ENCODE data around the gene DNAH5. TPM values are rescaled to one million over a fixed set of nuclear protein-coding genes. Genes with fewer than 3 reads are reported as not detected.

The DNAH5 gene, protein sequence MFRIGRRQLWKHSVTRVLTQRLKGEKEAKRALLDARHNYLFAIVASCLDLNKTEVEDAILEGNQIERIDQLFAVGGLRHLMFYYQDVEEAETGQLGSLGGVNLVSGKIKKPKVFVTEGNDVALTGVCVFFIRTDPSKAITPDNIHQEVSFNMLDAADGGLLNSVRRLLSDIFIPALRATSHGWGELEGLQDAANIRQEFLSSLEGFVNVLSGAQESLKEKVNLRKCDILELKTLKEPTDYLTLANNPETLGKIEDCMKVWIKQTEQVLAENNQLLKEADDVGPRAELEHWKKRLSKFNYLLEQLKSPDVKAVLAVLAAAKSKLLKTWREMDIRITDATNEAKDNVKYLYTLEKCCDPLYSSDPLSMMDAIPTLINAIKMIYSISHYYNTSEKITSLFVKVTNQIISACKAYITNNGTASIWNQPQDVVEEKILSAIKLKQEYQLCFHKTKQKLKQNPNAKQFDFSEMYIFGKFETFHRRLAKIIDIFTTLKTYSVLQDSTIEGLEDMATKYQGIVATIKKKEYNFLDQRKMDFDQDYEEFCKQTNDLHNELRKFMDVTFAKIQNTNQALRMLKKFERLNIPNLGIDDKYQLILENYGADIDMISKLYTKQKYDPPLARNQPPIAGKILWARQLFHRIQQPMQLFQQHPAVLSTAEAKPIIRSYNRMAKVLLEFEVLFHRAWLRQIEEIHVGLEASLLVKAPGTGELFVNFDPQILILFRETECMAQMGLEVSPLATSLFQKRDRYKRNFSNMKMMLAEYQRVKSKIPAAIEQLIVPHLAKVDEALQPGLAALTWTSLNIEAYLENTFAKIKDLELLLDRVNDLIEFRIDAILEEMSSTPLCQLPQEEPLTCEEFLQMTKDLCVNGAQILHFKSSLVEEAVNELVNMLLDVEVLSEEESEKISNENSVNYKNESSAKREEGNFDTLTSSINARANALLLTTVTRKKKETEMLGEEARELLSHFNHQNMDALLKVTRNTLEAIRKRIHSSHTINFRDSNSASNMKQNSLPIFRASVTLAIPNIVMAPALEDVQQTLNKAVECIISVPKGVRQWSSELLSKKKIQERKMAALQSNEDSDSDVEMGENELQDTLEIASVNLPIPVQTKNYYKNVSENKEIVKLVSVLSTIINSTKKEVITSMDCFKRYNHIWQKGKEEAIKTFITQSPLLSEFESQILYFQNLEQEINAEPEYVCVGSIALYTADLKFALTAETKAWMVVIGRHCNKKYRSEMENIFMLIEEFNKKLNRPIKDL (N-terminal part only)
- under 1 TPM in 3 of 4 donors, not detected in 1; 0.04 to 0.39 (median 0.20) TPM for total RNA-seq

DNA sequence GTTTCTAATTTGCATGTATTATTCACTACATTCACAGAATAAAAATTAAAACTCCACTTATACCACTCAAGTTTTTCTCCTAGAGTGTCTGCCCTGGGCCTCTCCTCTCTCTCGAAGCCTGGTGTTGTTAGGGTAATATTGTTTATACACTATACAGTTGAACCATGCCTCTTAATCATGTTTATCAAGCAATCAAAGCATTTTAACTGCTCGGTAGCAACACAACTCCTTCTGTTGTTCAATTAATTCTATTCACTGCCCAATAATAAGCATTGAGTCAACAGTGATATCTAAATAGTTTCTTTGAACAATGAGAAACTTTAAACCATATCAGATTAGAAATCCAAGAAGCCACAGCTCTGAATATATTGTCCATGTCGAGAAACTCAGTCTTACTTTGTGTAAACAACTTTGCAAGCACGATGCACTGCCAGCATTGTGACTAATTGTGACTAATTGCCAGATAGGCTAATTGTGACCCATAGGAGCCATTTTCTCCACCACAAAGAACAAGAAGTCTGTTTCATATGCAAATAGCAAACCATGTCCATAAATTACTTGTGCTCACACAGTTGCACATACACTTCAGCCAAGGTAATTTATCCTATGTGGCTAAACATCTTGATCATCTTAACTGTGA lies at the start of gene DNAH5:
Gene DNAH5, minus strand, starts transcription at position 129 of the 640 bp plus-strand sequence. CDS start 250 bp downstream, outside the sequence.
- no peak within 1 kb of the TSS for H3K4me3 ChIP-seq (ENCODE audit: low read depth, poor library complexity, severe bottlenecking)
- TF ChIP-seq CTCF (IDR thresholded peaks at IDR 0.05) (no peak), POLR2A (IDR thresholded peaks at IDR 0.05) (no peak)
- intact Hi-C loops (cut with DNase I; ENCODE audit: low total_unique reads): no loop called here
- WGBS, 2 donors: 40 to 45% methylated on average over 4 of the region's 4 CpGs
- no peak for DNase-seq (ENCODE audit: low spot score in 2 of 2)

DNA sequence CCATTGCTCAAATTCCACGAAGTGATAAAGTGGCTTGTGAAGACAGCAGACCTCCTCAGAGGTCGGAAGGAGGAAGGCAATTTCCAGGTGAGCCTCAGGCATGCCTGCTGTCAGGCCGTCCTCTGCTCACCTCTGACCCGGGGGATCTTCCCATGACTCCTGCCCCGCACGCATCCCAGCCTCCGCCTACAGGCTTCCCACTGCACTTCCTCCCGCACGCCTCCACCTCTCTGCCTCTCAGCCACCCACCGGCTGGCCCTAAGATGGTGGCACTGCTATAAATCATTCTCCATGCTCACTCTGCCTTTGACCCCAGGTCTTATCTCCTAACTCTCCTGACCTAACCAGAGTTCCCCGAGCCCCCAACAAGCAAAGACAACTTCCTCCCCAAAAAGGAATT lies 49.4 kb upstream of the DNAH5 start:
- no peak overlapping the region for H3K4me3 ChIP-seq (ENCODE audit: low read depth, poor library complexity, severe bottlenecking)
- no peak for TF ChIP-seq POLR2A (IDR thresholded peaks at IDR 0.05)
- no peak for TF ChIP-seq CTCF (IDR thresholded peaks at IDR 0.05)
- no peak for DNase-seq (ENCODE audit: low spot score in 2 of 2)
- 70 to 76% methylated on average over 11 of the region's 11 CpGs for WGBS, 2 donors
- intact Hi-C loops (cut with DNase I; ENCODE audit: low total_unique reads): no loop called here

DNA sequence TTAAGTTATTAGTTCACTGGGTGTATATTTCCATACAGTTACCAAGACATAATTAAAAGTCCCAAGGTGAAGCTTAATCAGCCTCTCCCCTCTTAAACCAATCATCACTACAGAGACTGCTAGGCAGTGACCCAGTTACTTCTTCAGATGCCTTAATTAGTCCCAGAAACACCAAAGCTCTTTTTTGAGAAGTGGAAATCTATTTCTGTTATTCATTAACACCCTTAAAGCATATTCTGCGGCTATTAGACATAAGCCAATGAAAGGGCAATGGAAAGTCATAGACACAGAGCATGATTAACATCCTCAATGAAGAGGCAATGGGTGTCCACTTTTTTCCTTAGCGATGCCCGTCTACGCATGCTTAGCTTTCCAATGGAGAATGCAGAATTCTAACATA lies 48.3 kb upstream of the DNAH5 start:
- TF ChIP-seq CTCF (IDR thresholded peaks at IDR 0.05) (no peak), POLR2A (IDR thresholded peaks at IDR 0.05) (no peak)
- no peak overlapping the region for H3K4me3 ChIP-seq (ENCODE audit: low read depth, poor library complexity, severe bottlenecking)
- 67 to 73% methylated on average over 4 of the region's 4 CpGs for WGBS, 2 donors
- no peak for DNase-seq (ENCODE audit: low spot score in 2 of 2)
- intact Hi-C loops (cut with DNase I; ENCODE audit: low total_unique reads): no loop called here

- TF ChIP-seq POLR2A (IDR thresholded peaks at IDR 0.05): no peak
- TF ChIP-seq CTCF (IDR thresholded peaks at IDR 0.05): no peak
- no peak overlapping the region for H3K4me3 ChIP-seq (ENCODE audit: low read depth, poor library complexity, severe bottlenecking)
- 59 to 70% methylated on average over 3 of the region's 3 CpGs for WGBS, 2 donors
- intact Hi-C loops (cut with DNase I; ENCODE audit: low total_unique reads): no loop called here
- DNase-seq (ENCODE audit: low spot score in 2 of 2): no peak
Measured at GRCh38 chr5:13991365-13991764, 46.9 kb upstream of the DNAH5 start.

DNA sequence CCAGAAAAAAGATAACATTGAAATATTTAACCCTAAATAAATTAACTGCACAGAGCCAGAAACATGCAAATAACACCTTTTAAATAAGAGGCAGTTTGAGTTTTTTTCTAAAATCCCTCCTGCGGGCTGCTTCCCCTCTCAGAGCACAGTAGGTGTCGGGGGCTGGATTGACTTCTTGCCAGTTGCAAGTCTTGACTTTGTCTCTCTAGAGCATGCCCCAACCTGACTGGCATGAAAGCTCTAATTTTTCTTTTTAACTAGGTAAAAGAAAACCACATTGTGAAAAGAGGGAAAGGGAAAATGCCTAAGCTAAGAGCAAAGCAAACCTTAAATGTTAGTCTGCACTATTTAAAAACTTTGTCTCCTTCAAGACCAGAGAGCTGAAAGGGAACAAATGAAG lies 46.4 kb upstream of the DNAH5 start:
- no peak overlapping the region for H3K4me3 ChIP-seq (ENCODE audit: low read depth, poor library complexity, severe bottlenecking)
- DNase-seq (ENCODE audit: low spot score in 2 of 2): no peak
- TF ChIP-seq POLR2A (IDR thresholded peaks at IDR 0.05): no peak
- WGBS, 2 donors: 44 to 57% methylated on average over 2 of the region's 2 CpGs
- intact Hi-C loops (cut with DNase I; ENCODE audit: low total_unique reads): no loop called here

Measured in lower leg skin (tissue), 4 donors.